Cardiac muscle cell (in vitro differentiated cells and primary cell): ENCODE results near the gene KDF1. TPM values are rescaled to one million over a fixed set of nuclear protein-coding genes. Genes with fewer than 3 reads are reported as not detected.
A peak's percentile ranks its signal among the peaks of the same experiment; 100 is the strongest.

Source experiments
- DNase-seq, 2 donors: peaks; one replicate each; pipeline versions ENCODE4 v3.0.0 to v3.0.0-alpha.2; 2010 to 2017; ENCODE audit warnings: low read depth in 1 of 2, low spot score in 1 of 2
- H3K27ac ChIP-seq: fragments of 200-600 bp; sonication (generic); 2 replicates; pipeline ENCODE4 v1.5.1; 2016
- H3K27me3 ChIP-seq: fragments of 200-600 bp; sonication (generic); 2 replicates; pipeline ENCODE4 v1.6.0; 2016; ENCODE audit warnings: control low read depth
- H3K36me3 ChIP-seq: fragments of 200-600 bp; sonication (generic); 2 replicates; pipeline ENCODE4 v1.5.1; 2016; ENCODE audit warnings: control low read depth
- H3K4me1 ChIP-seq: fragments of 200-600 bp; sonication (generic); 2 replicates; pipeline ENCODE4 v1.8.1; 2017; ENCODE audit warnings: low read depth, mild to moderate bottlenecking, mixed run types
- H3K4me3 ChIP-seq: fragments of 200-600 bp; sonication (generic); 2 replicates; pipeline ENCODE4 v1.5.1; 2016; ENCODE audit warnings: mild to moderate bottlenecking
- H3K9me3 ChIP-seq: fragments of 200-600 bp; sonication (generic); 2 replicates; pipeline ENCODE4 v1.5.1; 2017; ENCODE audit warnings: low read depth, mild to moderate bottlenecking, control low read depth
- CTCF ChIP-seq: IDR thresholded peaks from 2 replicates; pipeline ENCODE4 v1.5.1; 2012; ENCODE audit warnings: low read depth, mild to moderate bottlenecking, low read length
- polyA plus RNA-seq: library from polyadenylated mRNA; unstranded; fragments of >200 nt; fragmentation: Nextera tagmentation; extraction: Ambion mirVana; gene quantifications from 2 replicates; pipeline ENCODE4 v1.2.1, GENCODE V29; 2016
- total RNA-seq: library from RNA; depleted of rRNA; stranded (reverse); fragments of >200 nt; gene quantifications from 2 replicates; pipeline ENCODE4 v1.2.3, GENCODE V29; 2016

KDF1 gene
- total and polyA plus RNA-seq, 2 experiments from 2014 or later, result 0.35 to 0.63 TPM

DNA sequence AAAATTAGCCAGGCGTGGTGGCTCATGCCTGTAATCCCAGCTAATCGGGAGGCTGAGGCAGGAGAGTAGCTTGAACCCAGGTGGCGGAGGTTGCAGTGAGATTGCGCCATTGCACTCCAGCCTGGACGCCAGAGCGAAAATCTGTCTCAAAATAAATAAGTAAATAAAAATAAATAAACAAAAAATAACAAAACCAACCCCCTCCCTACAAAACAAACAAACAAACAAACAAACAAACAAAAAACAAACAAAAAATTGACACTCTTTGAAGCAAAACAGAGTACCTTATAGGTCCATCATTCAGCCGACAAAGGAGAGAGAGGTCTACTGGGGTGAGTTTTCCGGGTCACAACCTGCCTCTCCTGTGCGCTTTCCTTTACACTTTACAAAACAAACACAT lies 5.4 kb upstream of the KDF1 start:
- Histone ChIP-seq H3K36me3 (no peaks in the 10 kb centered on the region), H3K9me3 (no peaks in the 10 kb centered on the region), H3K27ac (no peak overlapping the region), H3K4me3 (no peak overlapping the region), H3K27me3 (peaks cover 19% of the 10 kb centered on the region), H3K4me1 (no peaks in the 10 kb centered on the region)
- no peak for DNase-seq
- no peak for TF ChIP-seq CTCF

DNA sequence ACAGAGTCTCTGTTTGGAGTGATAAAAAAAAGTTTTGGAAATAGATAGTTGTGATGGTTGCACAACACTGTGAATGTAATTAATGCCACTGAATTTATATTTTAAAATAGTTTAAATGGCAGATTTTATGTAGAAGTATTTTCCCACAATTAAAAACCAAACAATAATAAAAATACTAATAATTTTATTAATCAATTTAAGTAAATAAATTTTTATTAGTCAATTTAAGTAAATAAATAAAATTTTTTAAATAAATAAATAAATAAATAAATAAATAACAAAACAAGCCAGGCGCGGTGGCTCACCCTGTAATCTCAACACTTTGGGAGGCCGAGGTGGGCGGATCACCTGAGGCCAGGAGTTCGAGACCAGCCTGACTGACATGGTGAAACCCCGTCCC lies 4.9 kb upstream of the KDF1 start:
- Histone ChIP-seq H3K27me3 (peaks cover 23% of the 10 kb centered on the region), H3K4me3 (no peak overlapping the region), H3K4me1 (no peaks in the 10 kb centered on the region), H3K9me3 (no peaks in the 10 kb centered on the region), H3K36me3 (no peaks in the 10 kb centered on the region), H3K27ac (no peak overlapping the region)
- no peak for TF ChIP-seq CTCF
- no peak for DNase-seq

DNA sequence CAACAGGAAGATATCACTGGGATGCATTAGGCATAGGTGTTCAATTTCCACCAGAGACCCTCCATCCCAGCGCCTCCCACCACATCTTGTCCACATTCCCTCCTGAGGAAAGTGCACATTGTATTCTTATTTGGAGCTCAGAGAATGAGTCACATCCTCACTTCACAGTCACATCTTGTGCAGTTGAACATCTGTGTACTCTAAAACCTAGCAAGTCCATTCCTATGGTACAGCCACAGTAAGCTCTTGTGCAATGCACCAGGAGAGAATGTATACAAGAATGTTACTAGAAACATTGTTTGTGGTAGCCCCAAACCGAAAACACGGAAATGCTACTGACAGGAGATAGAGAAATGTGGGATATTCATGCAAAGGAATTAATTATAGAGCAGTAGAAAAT lies 1.6 kb upstream of the KDF1 start:
- Histone ChIP-seq H3K9me3 (no peaks in the 10 kb centered on the region), H3K27me3 (peaks cover 45% of the 10 kb centered on the region)

GRCh38 chr1:26960625-26960966 lies 328 bp upstream of the KDF1 start:
- DNase-seq, result no peak
- no peaks in the 10 kb centered on the region for H3K4me1 ChIP-seq
- H3K27me3 ChIP-seq, result peaks cover 45% of the 10 kb centered on the region
- H3K4me3 ChIP-seq, result peak overlapping the region; percentile 60
- TF ChIP-seq CTCF, result no peak
- H3K36me3 ChIP-seq, result no peaks in the 10 kb centered on the region
- no peak overlapping the region for H3K27ac ChIP-seq
- no peaks in the 10 kb centered on the region for H3K9me3 ChIP-seq

More for the DNA sequence above, 1.6 kb upstream of the KDF1 start:
- no peak overlapping the region for H3K4me3 ChIP-seq
- H3K27ac ChIP-seq, result no peak overlapping the region
- H3K4me1 ChIP-seq, result no peaks in the 10 kb centered on the region
- no peaks in the 10 kb centered on the region for H3K36me3 ChIP-seq
- no peak for TF ChIP-seq CTCF
- peak in 1 of 2 donors; percentile 93 for DNase-seq

DNA sequence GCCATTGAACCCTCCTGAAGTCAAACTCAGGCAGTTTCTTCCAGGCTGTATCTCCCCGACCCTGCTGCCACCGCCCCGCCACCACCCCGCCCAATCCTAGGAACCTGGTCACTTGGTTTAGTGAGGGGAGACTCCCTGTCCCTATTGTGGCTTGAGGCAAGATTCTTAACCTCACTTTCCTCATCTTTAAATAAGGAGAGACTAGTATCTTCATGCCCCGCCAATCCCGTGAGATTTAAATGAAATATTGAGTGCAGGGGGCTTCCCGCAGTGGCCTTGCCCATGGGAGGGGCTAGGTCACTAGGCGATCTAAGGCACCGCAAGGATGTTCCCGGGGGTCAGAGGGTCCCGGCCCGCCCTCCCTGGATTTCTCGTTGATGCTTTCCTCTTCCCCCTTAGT lies 998 bp downstream of the KDF1 start:
- Histone ChIP-seq H3K27ac (no peak overlapping the region), H3K4me3 (peak overlapping the region; percentile 60), H3K36me3 (no peaks in the 10 kb centered on the region), H3K27me3 (peaks cover 45% of the 10 kb centered on the region), H3K9me3 (no peaks in the 10 kb centered on the region), H3K4me1 (no peaks in the 10 kb centered on the region)
- DNase-seq, result no peak
- no peak for TF ChIP-seq CTCF

DNA sequence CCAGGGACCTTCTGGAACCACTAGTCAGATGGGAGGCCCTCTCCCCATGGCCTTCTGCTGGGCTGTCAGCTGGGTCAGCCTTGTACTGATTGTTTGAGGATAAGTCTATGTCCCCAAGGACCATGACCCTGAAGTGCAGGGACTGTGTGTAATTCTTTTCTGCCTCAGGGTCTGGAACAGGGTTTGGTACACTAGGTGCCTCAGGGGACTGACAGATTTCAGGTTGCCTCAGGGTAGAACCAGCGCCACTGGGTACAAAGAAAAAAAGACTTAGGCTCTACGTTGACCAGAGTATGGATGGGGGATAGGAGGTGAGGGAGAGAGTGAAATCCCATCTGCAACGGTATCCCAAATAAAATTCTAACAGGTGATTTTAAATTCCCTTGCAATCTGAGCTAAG lies 3.0 kb downstream of the KDF1 start:
- H3K27ac ChIP-seq, result no peak overlapping the region
- no peak for TF ChIP-seq CTCF
- no peak overlapping the region for H3K4me3 ChIP-seq
- H3K9me3 ChIP-seq, result no peaks in the 10 kb centered on the region
- H3K27me3 ChIP-seq, result peaks cover 43% of the 10 kb centered on the region
- no peak for DNase-seq
- H3K36me3 ChIP-seq, result no peaks in the 10 kb centered on the region
- no peaks in the 10 kb centered on the region for H3K4me1 ChIP-seq
